Measurements from ENCODE around the gene RCN2. TPM values are rescaled to one million over a fixed set of nuclear protein-coding genes. Genes with fewer than 3 reads are reported as not detected.

RCN2 gene
- total and polyA plus RNA-seq, 2 donors (not counting 3 experiments of a cell fraction or from before 2014, with no cell fraction given), result 45.2 to 71.9 TPM

- ChIA-PET POLR2A (interaction anchor here (0.5 kb wide), 1 partner anchor 17 kb away, joined by 3 read pairs; no protein-coding TSS in a partner anchor), CTCF (no interaction called here)
- dilution Hi-C loops (cut with MboI; ENCODE audit: extremely low pct_ligation_motif_present, low sequenced_read_pairs), result no loop called here
Observed at GRCh38 chr15:77002954-77003912, 71.7 kb downstream of the RCN2 start.

More at GRCh38 chr15:77002954-77003912, 71.7 kb downstream of the RCN2 start:
- no TSS peak for BruUV-seq (replicated peaks)
- FAIRE-seq (no peak), DNase-seq (ENCODE audit: low read depth, low spot score) (no peak)
- Histone ChIP-seq H3K4me2 (ENCODE audit: insufficient read depth, low read length) (no peak overlapping the region), H3K36me3 (ENCODE audit: control insufficient read depth in 2 of 2, extremely low read depth in 1 of 2, insufficient read depth in 2 of 2, low read length in 2 of 2) (no peaks in the 10 kb centered on the region), H3K4me3 (replicated peaks in 1 of 3; ENCODE audit: insufficient read depth in 1 of 3, low read depth in 1 of 3, low read length in 3 of 3) (no peak overlapping the region), H4K20me1 (replicated peaks; ENCODE audit: control insufficient read depth, extremely low read depth, insufficient read depth, low read length) (no peaks in the 10 kb centered on the region), H2AFZ (ENCODE audit: low read depth, low read length) (no peak overlapping the region), H3K9me3 (replicated peaks; ENCODE audit: control insufficient read depth, insufficient read depth, low read length) (no peaks in the 10 kb centered on the region), H3K9ac (replicated peaks; ENCODE audit: extremely low read depth, insufficient read depth, low read length) (no peak overlapping the region), H3K27me3 (ENCODE audit: control insufficient read depth in 2 of 2, insufficient read depth in 2 of 2, low read length in 2 of 2) (peaks cover 1 to 2% of the 10 kb centered on the region in 2 experiments), H3K9me1 (replicated peaks; ENCODE audit: control insufficient read depth, extremely low read depth, insufficient read depth, low read length) (no peaks in the 10 kb centered on the region), H3K4me1 (ENCODE audit: control insufficient read depth, extremely low read depth, insufficient read depth, low read length) (no peaks in the 10 kb centered on the region), H3K27ac (ENCODE audit: insufficient read depth, low read depth, low read length) (no peak overlapping the region), H3K79me2 (ENCODE audit: control insufficient read depth, insufficient read depth, low read length) (no peaks in the 10 kb centered on the region)
- TF ChIP-seq JUN (IDR thresholded peaks at IDR 0.05; ENCODE audit: borderline replicate concordance, insufficient read depth, insufficient read length, low read depth), result no peak
- no peak for TF ChIP-seq EZH2 (IDR thresholded peaks at IDR 0.05; ENCODE audit: borderline replicate concordance, low read depth, low read length, severe bottlenecking)
- TF ChIP-seq MAX (IDR thresholded peaks at IDR 0.05; ENCODE audit: insufficient read depth, insufficient read length), result no peak
- TF ChIP-seq POLR2A (IDR thresholded peaks at IDR 0.05; ENCODE audit: low read depth, low read length), result no peak
- TF ChIP-seq GATA2 (IDR thresholded peaks at IDR 0.05; ENCODE audit: insufficient read depth, insufficient read length, low read depth, low read length), result no peak
- TF ChIP-seq MYC (IDR thresholded peaks at IDR 0.05; ENCODE audit: low read depth, low read length), result no peak
- no peak for TF ChIP-seq POLR2AphosphoS5 (IDR thresholded peaks at IDR 0.05; ENCODE audit: insufficient read depth, low read depth, low read length)
- no peak for TF ChIP-seq FOS (IDR thresholded peaks at IDR 0.05; ENCODE audit: borderline replicate concordance, insufficient read depth, low read length)
- no peak for TF ChIP-seq CTCF (IDR thresholded peaks at IDR 0.05; ENCODE audit: extremely low read depth in 1 of 2, insufficient read depth in 1 of 2, low read depth in 1 of 2, low read length in 2 of 2)
- intact Hi-C loops (cut with micrococcal nuclease), result no loop called here

Small RNAs within 50 kb of the gene (small RNA-seq; reads per million reads assigned to genes)
- not detected for gene RN7SL278P (ENCODE audit: insufficient read depth, insufficient read length, low read depth, low replicate concordance)

Other genes with a start within 250 kb of the RCN2 start
- gene SCAPER, start 26.4 kb upstream of the RCN2 start, total RNA-seq, result 11.2 and 12.7 TPM in 2 replicates
- 1.5 and 2.7 TPM in 2 replicates for gene SCAPER, start 26.4 kb upstream of the RCN2 start, polyA plus RNA-seq
- gene PSTPIP1, start 63.4 kb downstream of the RCN2 start, total RNA-seq, result not detected in 2 replicates
- gene PSTPIP1, start 63.4 kb downstream of the RCN2 start, polyA plus RNA-seq, result not detected in 2 replicates
- gene TSPAN3, start 139.4 kb downstream of the RCN2 start, total RNA-seq, result 202 and 215 TPM in 2 replicates
- gene TSPAN3, start 139.4 kb downstream of the RCN2 start, polyA plus RNA-seq, result 540 and 606 TPM in 2 replicates